Neural cell (in vitro differentiated cells): ENCODE data around the gene PRUNE2.

Experiments used
- CTCF ChIP-seq: fragments of 450-650 bp; IDR thresholded peaks from 2 replicates; pipeline ENCODE4 v1.5.1; 2014; ENCODE audit warnings: antibody characterized with exemption, mild to moderate bottlenecking, moderate library complexity; ENCODE audit not compliant: poor library complexity, severe bottlenecking
- EZH2 ChIP-seq: fragments of 200-600, 300-800 bp; shearing (Covaris generic), sonication (generic); IDR thresholded peaks from 2 replicates; pipeline ENCODE4 v1.6.1; 2014; ENCODE audit warnings: antibody characterized with exemption, low read length, borderline replicate concordance, mild to moderate bottlenecking; ENCODE audit not compliant: insufficient read depth, poor library complexity, severe bottlenecking

- TF ChIP-seq EZH2, result no peak
- TF ChIP-seq CTCF, result no peak
These were observed 9.9 kb downstream of the PRUNE2 start for GRCh38 chr9:76896035-76896434.
